Measurements from ENCODE around the gene BBX.
A peak's percentile ranks its signal among the peaks of the same experiment; 100 is the strongest.

The BBX gene

GRCh38 chr3:107790612-107791011 lies 267.9 kb downstream of the BBX start:
- H3K27ac ChIP-seq, result no peak overlapping the region
- DNase-seq (ENCODE audit: low spot score), result no peak
- no peak for TF ChIP-seq CTCF (IDR thresholded peaks at IDR 0.05)
- H3K4me3 ChIP-seq, result no peak overlapping the region

GRCh38 chr3:107791027-107791426 lies 268.3 kb downstream of the BBX start:
- Histone ChIP-seq H3K4me3 (no peak overlapping the region), H3K27ac (no peak overlapping the region)
- DNase-seq (ENCODE audit: low spot score), result no peak
- no peak for TF ChIP-seq CTCF (IDR thresholded peaks at IDR 0.05)

GRCh38 chr3:107791450-107791849 lies 268.7 kb downstream of the BBX start:
- H3K27ac ChIP-seq, result no peak overlapping the region
- no peak for DNase-seq (ENCODE audit: low spot score)

GRCh38 chr3:107794664-107795443 lies 272.1 kb downstream of the BBX start:
- Histone ChIP-seq H3K27ac (peak overlapping the region in 1 of 2 donors; percentile 15), H3K4me3 (no peak overlapping the region)
- no peak for TF ChIP-seq CTCF (IDR thresholded peaks at IDR 0.05)
- DNase-seq (ENCODE audit: low spot score), result no peak

More at GRCh38 chr3:107791450-107791849, 268.7 kb downstream of the BBX start:
- TF ChIP-seq CTCF (IDR thresholded peaks at IDR 0.05), result no peak
- no peak overlapping the region for H3K4me3 ChIP-seq

GRCh38 chr3:107795514-107796094 lies 272.8 kb downstream of the BBX start:
- TF ChIP-seq CTCF (IDR thresholded peaks at IDR 0.05), result no peak
- Histone ChIP-seq H3K4me3 (no peak overlapping the region), H3K27ac (peak overlapping the region in 1 of 2 donors; percentile 26)
- DNase-seq (ENCODE audit: low spot score), result no peak

- no peak for TF ChIP-seq CTCF (IDR thresholded peaks at IDR 0.05)
- no peak overlapping the region for H3K4me3 ChIP-seq
- DNase-seq (ENCODE audit: low spot score), result no peak
- H3K27ac ChIP-seq, result peak overlapping the region in 1 of 2 donors; percentile 2
Measured at GRCh38 chr3:107796791-107797190, 274.0 kb downstream of the BBX start.

GRCh38 chr3:107797586-107797985 lies 274.8 kb downstream of the BBX start:
- no peak for TF ChIP-seq CTCF (IDR thresholded peaks at IDR 0.05)
- no peak overlapping the region for H3K4me3 ChIP-seq
- no peak for DNase-seq (ENCODE audit: low spot score)
- peak overlapping the region in 1 of 2 donors; percentile 57 for H3K27ac ChIP-seq

Data from coronary artery (tissue), 2 donors.